ENCODE measurements around the gene PARVA.

GRCh38 chr11:12455938-12456337 lies 78.6 kb downstream of the PARVA start:
- no peak for TF ChIP-seq ZNF671 (CRISPR knock-in tag; IDR thresholded peaks at IDR 0.05)
- TF ChIP-seq CTCF (IDR thresholded peaks at IDR 0.05): no peak
- TF ChIP-seq, protein P1, sequence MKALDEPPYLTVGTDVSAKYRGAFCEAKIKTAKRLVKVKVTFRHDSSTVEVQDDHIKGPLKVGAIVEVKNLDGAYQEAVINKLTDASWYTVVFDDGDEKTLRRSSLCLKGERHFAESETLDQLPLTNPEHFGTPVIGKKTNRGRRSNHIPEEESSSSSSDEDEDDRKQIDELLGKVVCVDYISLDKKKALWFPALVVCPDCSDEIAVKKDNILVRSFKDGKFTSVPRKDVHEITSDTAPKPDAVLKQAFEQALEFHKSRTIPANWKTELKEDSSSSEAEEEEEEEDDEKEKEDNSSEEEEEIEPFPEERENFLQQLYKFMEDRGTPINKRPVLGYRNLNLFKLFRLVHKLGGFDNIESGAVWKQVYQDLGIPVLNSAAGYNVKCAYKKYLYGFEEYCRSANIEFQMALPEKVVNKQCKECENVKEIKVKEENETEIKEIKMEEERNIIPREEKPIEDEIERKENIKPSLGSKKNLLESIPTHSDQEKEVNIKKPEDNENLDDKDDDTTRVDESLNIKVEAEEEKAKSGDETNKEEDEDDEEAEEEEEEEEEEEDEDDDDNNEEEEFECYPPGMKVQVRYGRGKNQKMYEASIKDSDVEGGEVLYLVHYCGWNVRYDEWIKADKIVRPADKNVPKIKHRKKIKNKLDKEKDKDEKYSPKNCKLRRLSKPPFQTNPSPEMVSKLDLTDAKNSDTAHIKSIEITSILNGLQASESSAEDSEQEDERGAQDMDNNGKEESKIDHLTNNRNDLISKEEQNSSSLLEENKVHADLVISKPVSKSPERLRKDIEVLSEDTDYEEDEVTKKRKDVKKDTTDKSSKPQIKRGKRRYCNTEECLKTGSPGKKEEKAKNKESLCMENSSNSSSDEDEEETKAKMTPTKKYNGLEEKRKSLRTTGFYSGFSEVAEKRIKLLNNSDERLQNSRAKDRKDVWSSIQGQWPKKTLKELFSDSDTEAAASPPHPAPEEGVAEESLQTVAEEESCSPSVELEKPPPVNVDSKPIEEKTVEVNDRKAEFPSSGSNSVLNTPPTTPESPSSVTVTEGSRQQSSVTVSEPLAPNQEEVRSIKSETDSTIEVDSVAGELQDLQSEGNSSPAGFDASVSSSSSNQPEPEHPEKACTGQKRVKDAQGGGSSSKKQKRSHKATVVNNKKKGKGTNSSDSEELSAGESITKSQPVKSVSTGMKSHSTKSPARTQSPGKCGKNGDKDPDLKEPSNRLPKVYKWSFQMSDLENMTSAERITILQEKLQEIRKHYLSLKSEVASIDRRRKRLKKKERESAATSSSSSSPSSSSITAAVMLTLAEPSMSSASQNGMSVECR (CRISPR knock-in tag; IDR thresholded peaks at IDR 0.05; ENCODE audit: borderline replicate concordance): no peak
- no peak for TF ChIP-seq NR1H2 (CRISPR knock-in tag; IDR thresholded peaks at IDR 0.05)
- no peak for TF ChIP-seq SP1 (CRISPR knock-in tag; conservative IDR thresholded peaks at IDR 0.05)
- TF ChIP-seq NFYB (CRISPR knock-in tag; conservative IDR thresholded peaks at IDR 0.05; ENCODE audit: low read depth): no peak
- no peak for TF ChIP-seq ATF3 (CRISPR knock-in tag; conservative IDR thresholded peaks at IDR 0.05)
- TF ChIP-seq NR3C1 (CRISPR knock-in tag; conservative IDR thresholded peaks at IDR 0.05; ENCODE audit: low read depth): no peak
- TF ChIP-seq NFE2L1 (CRISPR knock-in tag; IDR thresholded peaks at IDR 0.05): no peak
- no peak for TF ChIP-seq IRF2 (CRISPR knock-in tag; IDR thresholded peaks at IDR 0.05; ENCODE audit: borderline replicate concordance, low read depth)
- no peak for TF ChIP-seq CREM (CRISPR knock-in tag; IDR thresholded peaks at IDR 0.05)
- no peak for TF ChIP-seq ZNF317 (CRISPR knock-in tag; IDR thresholded peaks at IDR 0.05; ENCODE audit: borderline replicate concordance, low read depth)

Data from WTC11 (cell line).